8988T (cell line): ENCODE measurements around the gene CAPG.
A peak's percentile ranks its signal among the peaks of the same experiment; 100 is the strongest.

Experiments
- DNase-seq: peaks from one replicate; pipeline ENCODE4 v3.0.0; 2011

The CAPG gene

GRCh38 chr2:85355521-85355920 lies 54.6 kb downstream of the CAPG start:
- DNase-seq = no peak

- DNase-seq = no peak
Measured at GRCh38 chr2:85355073-85355410, 55.1 kb downstream of the CAPG start.

GRCh38 chr2:85354286-85355072 lies 55.7 kb downstream of the CAPG start, which contains the start of the genes ELMOD3 and RETSAT:
Gene ELMOD3, plus strand, starts transcription at chr2:85354769. Its CDS starts 2,430 bp downstream, at chr2:85357199.
Gene RETSAT, minus strand, starts transcription at chr2:85354528. Its CDS starts 21 bp downstream, at chr2:85354507.
- peak; percentile 87 for DNase-seq

- no peak for DNase-seq
Measured at GRCh38 chr2:85353876-85354285, 56.3 kb downstream of the CAPG start.

- no peak for DNase-seq
Measured at GRCh38 chr2:85347599-85347998, 62.6 kb downstream of the CAPG start.
